ENCODE data around the gene ZSCAN12. TPM values are rescaled to one million over a fixed set of nuclear protein-coding genes. Genes with fewer than 3 reads are reported as not detected.

Gene ZSCAN12
- total RNA-seq, 2 experiments from 2014 or later = 2.0 to 2.3 TPM

GRCh38 chr6:28351493-28351925, 48.0 kb downstream of the ZSCAN12 start:
- Histone ChIP-seq H3K27me3 (ENCODE audit: control insufficient read depth in 1 of 2, insufficient read depth in 2 of 2, low read length in 2 of 2) (peaks cover 0 to 6% of the 10 kb centered on the region in 2 experiments), H3K9me3 (ENCODE audit: control insufficient read depth in 1 of 2, insufficient read depth in 1 of 2, low read length in 2 of 2) (no peaks in the 10 kb centered on the region), H3K27ac (ENCODE audit: low read depth in 1 of 2, low read length in 2 of 2) (no peak overlapping the region), H3K36me3 (ENCODE audit: insufficient read depth, low read length) (no peaks in the 10 kb centered on the region), H3K4me1 (ENCODE audit: insufficient read depth, low read length) (peaks cover 26% of the 10 kb centered on the region), H3K4me3 (ENCODE audit: low read length) (no peak overlapping the region)
- Mint-ChIP-seq H3K36me3 (ENCODE audit: low read depth) (peaks cover 9% of the 10 kb centered on the region), H3K9me3 (no peaks in the 10 kb centered on the region), H3K4me1 (ENCODE audit: low read depth) (peaks cover 56% of the 10 kb centered on the region), H3K4me3 (peak overlapping the region; percentile 99), H3K27me3 (peaks cover 14% of the 10 kb centered on the region), H3K27ac (no peak overlapping the region)
- no peak for ATAC-seq (ENCODE audit: poor library complexity)
- intact Hi-C loops (cut with DNase I, micrococcal nuclease) = loop anchor here in 1 of 2 experiments (5.0 kb wide), 3 partner anchors 91 to 269 kb away; partner anchors contain the start of genes ZKSCAN4, ZNF165 and ZSCAN23
- no peak for DNase-seq
- TF ChIP-seq CTCF (IDR thresholded peaks at IDR 0.05) = no peak
- POLR2A ChIA-PET = interaction anchor here (1.1 to 2.2 kb wide), 2 partner anchors 16 to 210 kb away, joined by 5 to 15 read pairs; partner anchors contain the start of genes ZKSCAN8 and ZSCAN31
- CTCF ChIA-PET = no interaction called here

GRCh38 chr6:28351087-28351486, 48.5 kb downstream of the ZSCAN12 start:
- no peak for TF ChIP-seq CTCF (IDR thresholded peaks at IDR 0.05)
- ChIA-PET POLR2A (interaction anchor here (1.1 to 2.2 kb wide), 2 partner anchors 16 to 210 kb away, joined by 5 to 15 read pairs; partner anchors contain the start of genes ZKSCAN8 and ZSCAN31), CTCF (interaction anchor here (0.8 to 1.2 kb wide), 2 partner anchors 74 to 84 kb away, joined by 3 read pairs; partner anchors contain the start of gene ZSCAN26)
- DNase-seq = no peak
- Histone ChIP-seq H3K36me3 (ENCODE audit: insufficient read depth, low read length) (no peaks in the 10 kb centered on the region), H3K9me3 (ENCODE audit: control insufficient read depth in 1 of 2, insufficient read depth in 1 of 2, low read length in 2 of 2) (no peaks in the 10 kb centered on the region), H3K27ac (ENCODE audit: low read depth in 1 of 2, low read length in 2 of 2) (no peak overlapping the region), H3K27me3 (ENCODE audit: control insufficient read depth in 1 of 2, insufficient read depth in 2 of 2, low read length in 2 of 2) (peaks cover 0 to 6% of the 10 kb centered on the region in 2 experiments), H3K4me1 (ENCODE audit: insufficient read depth, low read length) (peaks cover 22% of the 10 kb centered on the region), H3K4me3 (ENCODE audit: low read length) (no peak overlapping the region)
- Mint-ChIP-seq H3K27me3 (peaks cover 17% of the 10 kb centered on the region), H3K9me3 (no peaks in the 10 kb centered on the region), H3K4me1 (ENCODE audit: low read depth) (peaks cover 52% of the 10 kb centered on the region), H3K27ac (no peak overlapping the region), H3K36me3 (ENCODE audit: low read depth) (peaks cover 9% of the 10 kb centered on the region), H3K4me3 (peak overlapping the region; percentile 99)
- no peak for ATAC-seq (ENCODE audit: poor library complexity)
- intact Hi-C loops (cut with DNase I, micrococcal nuclease) = loop anchor here in 1 of 2 experiments (5.0 kb wide), 3 partner anchors 91 to 269 kb away; partner anchors contain the start of genes ZKSCAN4, ZNF165 and ZSCAN23

GRCh38 chr6:28349892-28350737, 49.4 kb downstream of the ZSCAN12 start, which contains the start of gene ZKSCAN3:
TSS of gene ZKSCAN3 (plus strand) at chr6:28349947. CDS start at chr6:28359587, 9,640 bp downstream.
- peak within 1 kb of the TSS; percentile 99 for H3K4me3 Mint-ChIP-seq
- ChIA-PET POLR2A (interaction anchor here (0.6 to 3.5 kb wide), 14 partner anchors 14 to 1203 kb away, joined by 3 to 21 read pairs (median 4); partner anchors contain the start of genes ZKSCAN4, ZKSCAN8, ZSCAN16 and ZSCAN26), CTCF (interaction anchor here (0.6 to 1.2 kb wide), 4 partner anchors 73 to 825 kb away, joined by 3 read pairs; partner anchors contain the start of gene ZSCAN26)
- TF ChIP-seq CTCF (IDR thresholded peaks at IDR 0.05) = no peak
- Histone ChIP-seq H3K27me3 (ENCODE audit: control insufficient read depth in 1 of 2, insufficient read depth in 2 of 2, low read length in 2 of 2) (peaks cover 0 to 11% of the 10 kb centered on the region in 2 experiments), H3K9me3 (ENCODE audit: control insufficient read depth in 1 of 2, insufficient read depth in 1 of 2, low read length in 2 of 2) (no peaks in the 10 kb centered on the region), H3K27ac (ENCODE audit: low read depth in 1 of 2, low read length in 2 of 2) (peak within 1 kb of the TSS in 1 of 2 donors; percentile 46), H3K4me1 (ENCODE audit: insufficient read depth, low read length) (peaks cover 13% of the 10 kb centered on the region), H3K4me3 (ENCODE audit: low read length) (peak within 1 kb of the TSS; percentile 73), H3K36me3 (ENCODE audit: insufficient read depth, low read length) (no peaks in the 10 kb centered on the region)
- peaks cover 9% of the 10 kb centered on the region for H3K36me3 Mint-ChIP-seq (ENCODE audit: low read depth)
- H3K27me3 Mint-ChIP-seq = peaks cover 27% of the 10 kb centered on the region
- H3K9me3 Mint-ChIP-seq = no peaks in the 10 kb centered on the region
- ATAC-seq (ENCODE audit: poor library complexity) (peak; percentile 100), DNase-seq (peak; percentile 65 to 89 (median 80))
- H3K4me1 Mint-ChIP-seq (ENCODE audit: low read depth) = peaks cover 43% of the 10 kb centered on the region
- H3K27ac Mint-ChIP-seq = peak within 1 kb of the TSS; percentile 85
- intact Hi-C loops (cut with DNase I, micrococcal nuclease) = loop anchor here (1.0 to 5.0 kb wide), 6 partner anchors 49 to 268 kb away; partner anchors contain the start of genes ZSCAN26 (in 2 of the 2), ZKSCAN4 (in 1 of the 2), ZNF165 (in 1 of the 2) and ZSCAN12 (in 1 of the 2)
